ENCODE results near the gene VSIR.

DNA sequence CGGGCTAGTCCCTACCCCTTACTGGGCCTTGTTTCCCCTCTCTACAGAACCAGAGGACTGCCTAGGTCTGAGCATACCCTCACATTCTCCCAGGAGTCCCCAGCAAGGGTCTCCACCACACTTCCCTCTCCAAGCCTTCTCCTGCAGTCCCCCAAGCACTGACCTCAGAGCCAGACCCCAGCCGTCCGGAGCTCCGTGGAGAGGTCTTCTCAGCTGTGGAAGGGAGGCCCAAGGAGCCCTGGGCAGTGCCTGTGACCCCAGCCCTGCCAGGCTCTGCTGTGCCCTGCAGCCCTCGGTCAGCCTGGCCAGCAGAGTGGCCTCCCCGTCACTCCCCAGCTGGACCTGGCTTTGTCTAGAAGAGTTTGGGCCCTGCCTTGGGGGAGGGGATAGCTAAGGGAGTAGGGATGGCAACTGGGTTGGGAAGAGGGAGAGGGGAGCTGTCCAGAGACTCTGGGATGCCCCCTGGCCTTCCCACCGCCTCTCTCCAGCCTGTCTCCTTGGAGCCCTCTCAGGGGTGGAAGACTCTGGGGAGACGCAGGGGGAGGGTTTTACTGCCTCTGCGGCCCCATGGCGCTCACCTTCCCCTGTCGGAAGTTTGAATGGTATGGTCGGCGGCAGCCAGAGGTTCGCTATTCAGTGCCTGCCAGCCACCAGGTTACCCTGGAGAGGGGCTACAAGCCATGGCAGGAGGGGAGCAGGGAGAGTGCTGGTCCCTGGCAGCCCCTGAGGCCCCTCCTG, 53.7 kb downstream of the VSIR start, which contains the start of gene C10orf105:
- TF ChIP-seq CTCF (IDR thresholded peaks at IDR 0.05) (no peak), POLR2A (IDR thresholded peaks at IDR 0.05) (no peak), POLR2AphosphoS5 (IDR thresholded peaks at IDR 0.05) (no peak), EP300 (IDR thresholded peaks at IDR 0.05; ENCODE audit: low read depth) (no peak)

Data from transverse colon (tissue), 4 donors.